CD4-positive, alpha-beta T cell treated with Interleukin-21 for 1 hour (primary cell): ENCODE data around the gene HLX.

Experiments used
- DNase-seq: peaks from one replicate; pipeline ENCODE4 v3.0.0-alpha.2; 2020

The HLX gene

GRCh38 chr1:220879076-220879508 lies at the start of gene HLX:
TSS of gene HLX (plus strand) at chr1:220879443. CDS start at chr1:220879858, 415 bp downstream.
- peak; percentile 30 for DNase-seq

GRCh38 chr1:220833436-220833835 lies 45.8 kb upstream of the HLX start:
- no peak for DNase-seq

GRCh38 chr1:220834155-220834870 lies 44.9 kb upstream of the HLX start:
- no peak for DNase-seq

GRCh38 chr1:220838578-220838977 lies 40.7 kb upstream of the HLX start:
- DNase-seq, result no peak

GRCh38 chr1:220839474-220839873 lies 39.8 kb upstream of the HLX start:
- no peak for DNase-seq

- no peak for DNase-seq
Observed at GRCh38 chr1:220841293-220841692, 38.0 kb upstream of the HLX start.

- DNase-seq, result no peak
Observed at GRCh38 chr1:220843481-220844011, 35.7 kb upstream of the HLX start.

- DNase-seq, result no peak
Observed at GRCh38 chr1:220852408-220852807, 26.8 kb upstream of the HLX start.

GRCh38 chr1:220872296-220872695 lies 6.9 kb upstream of the HLX start:
- no peak for DNase-seq

- DNase-seq, result no peak
Observed at GRCh38 chr1:220873087-220873486, 6.2 kb upstream of the HLX start.

GRCh38 chr1:220873868-220874655 lies 5.2 kb upstream of the HLX start:
- DNase-seq, result no peak

- DNase-seq, result no peak
Observed at GRCh38 chr1:220875260-220875659, 4.0 kb upstream of the HLX start.

- DNase-seq, result no peak
Observed at GRCh38 chr1:220876511-220877376, 2.5 kb upstream of the HLX start.

- DNase-seq, result no peak
Observed at GRCh38 chr1:220877377-220878095, 1.7 kb upstream of the HLX start.

GRCh38 chr1:220878191-220879075 lies 810 bp upstream of the HLX start:
- no peak for DNase-seq

- DNase-seq, result no peak
Observed at GRCh38 chr1:220879509-220880361, 492 bp downstream of the HLX start.

- no peak for DNase-seq
Observed at GRCh38 chr1:220880362-220880670, 1.1 kb downstream of the HLX start.

- peak; percentile 19 for DNase-seq
Observed at GRCh38 chr1:220880726-220881506, 1.7 kb downstream of the HLX start.

- DNase-seq, result no peak
Observed at GRCh38 chr1:220882061-220882891, 3.0 kb downstream of the HLX start.
